ENCODE results near the gene S100A5. TPM values are rescaled to one million over a fixed set of nuclear protein-coding genes. Genes with fewer than 3 reads are reported as not detected.

Gene S100A5
- total RNA-seq, 1 donor from 2014 or later, result not detected

- no peaks in the 10 kb centered on the region for H3K36me3 Mint-ChIP-seq (ENCODE audit: unreplicated experiment)
- TF ChIP-seq CTCF (IDR thresholded peaks at IDR 0.05; ENCODE audit: partially characterized antibody, unreplicated experiment), result no peak
- H3K4me3 Mint-ChIP-seq (ENCODE audit: unreplicated experiment), result peak overlapping the region; percentile 47
- H3K27me3 Mint-ChIP-seq (ENCODE audit: unreplicated experiment), result no peaks in the 10 kb centered on the region
- no peaks in the 10 kb centered on the region for H3K9me3 Mint-ChIP-seq (ENCODE audit: unreplicated experiment)
- peaks cover 18% of the 10 kb centered on the region for H3K4me1 Mint-ChIP-seq (ENCODE audit: low read depth, unreplicated experiment)
- H3K27ac Mint-ChIP-seq (ENCODE audit: unreplicated experiment), result peak overlapping the region; percentile 44
- DNase-seq, result no peak
Observed at GRCh38 chr1:153532181-153532580, 8.6 kb downstream of the S100A5 start.

- H3K27ac Mint-ChIP-seq (ENCODE audit: unreplicated experiment), result no peak overlapping the region
- no peaks in the 10 kb centered on the region for H3K9me3 Mint-ChIP-seq (ENCODE audit: unreplicated experiment)
- H3K4me3 Mint-ChIP-seq (ENCODE audit: unreplicated experiment), result no peak overlapping the region
- H3K4me1 Mint-ChIP-seq (ENCODE audit: low read depth, unreplicated experiment), result peaks cover 20% of the 10 kb centered on the region
- H3K27me3 Mint-ChIP-seq (ENCODE audit: unreplicated experiment), result no peaks in the 10 kb centered on the region
- no peaks in the 10 kb centered on the region for H3K36me3 Mint-ChIP-seq (ENCODE audit: unreplicated experiment)
- DNase-seq, result no peak
- no peak for TF ChIP-seq CTCF (IDR thresholded peaks at IDR 0.05; ENCODE audit: partially characterized antibody, unreplicated experiment)
Observed at GRCh38 chr1:153531638-153532037, 9.1 kb downstream of the S100A5 start.

- no peak for TF ChIP-seq CTCF (IDR thresholded peaks at IDR 0.05; ENCODE audit: partially characterized antibody, unreplicated experiment)
- H3K36me3 Mint-ChIP-seq (ENCODE audit: unreplicated experiment), result no peaks in the 10 kb centered on the region
Observed at GRCh38 chr1:153527683-153528040, 13.1 kb downstream of the S100A5 start.

GRCh38 chr1:153527023-153527682 lies 13.6 kb downstream of the S100A5 start:
- TF ChIP-seq CTCF (IDR thresholded peaks at IDR 0.05; ENCODE audit: partially characterized antibody, unreplicated experiment), result no peak
- no peak overlapping the region for H3K27ac Mint-ChIP-seq (ENCODE audit: unreplicated experiment)
- DNase-seq, result no peak

More at GRCh38 chr1:153527683-153528040, 13.1 kb downstream of the S100A5 start:
- no peak for DNase-seq
- Mint-ChIP-seq H3K9me3 (ENCODE audit: unreplicated experiment) (no peaks in the 10 kb centered on the region), H3K4me3 (ENCODE audit: unreplicated experiment) (no peak overlapping the region), H3K27ac (ENCODE audit: unreplicated experiment) (no peak overlapping the region), H3K4me1 (ENCODE audit: low read depth, unreplicated experiment) (peaks cover 20% of the 10 kb centered on the region), H3K27me3 (ENCODE audit: unreplicated experiment) (peaks cover 4% of the 10 kb centered on the region)

GRCh38 chr1:153526132-153526543 lies 14.6 kb downstream of the S100A5 start:
- Mint-ChIP-seq H3K27ac (ENCODE audit: unreplicated experiment) (peak overlapping the region; percentile 54), H3K36me3 (ENCODE audit: unreplicated experiment) (no peaks in the 10 kb centered on the region), H3K9me3 (ENCODE audit: unreplicated experiment) (no peaks in the 10 kb centered on the region)

More at GRCh38 chr1:153527023-153527682, 13.6 kb downstream of the S100A5 start:
- no peaks in the 10 kb centered on the region for H3K9me3 Mint-ChIP-seq (ENCODE audit: unreplicated experiment)
- H3K36me3 Mint-ChIP-seq (ENCODE audit: unreplicated experiment), result no peaks in the 10 kb centered on the region
- H3K4me1 Mint-ChIP-seq (ENCODE audit: low read depth, unreplicated experiment), result peaks cover 18% of the 10 kb centered on the region
- peaks cover 7% of the 10 kb centered on the region for H3K27me3 Mint-ChIP-seq (ENCODE audit: unreplicated experiment)
- H3K4me3 Mint-ChIP-seq (ENCODE audit: unreplicated experiment), result no peak overlapping the region

More at GRCh38 chr1:153526132-153526543, 14.6 kb downstream of the S100A5 start:
- DNase-seq, result no peak
- TF ChIP-seq CTCF (IDR thresholded peaks at IDR 0.05; ENCODE audit: partially characterized antibody, unreplicated experiment), result no peak
- Mint-ChIP-seq H3K4me3 (ENCODE audit: unreplicated experiment) (no peak overlapping the region), H3K4me1 (ENCODE audit: low read depth, unreplicated experiment) (peaks cover 18% of the 10 kb centered on the region), H3K27me3 (ENCODE audit: unreplicated experiment) (peaks cover 7% of the 10 kb centered on the region)

All from glutamatergic neuron (in vitro differentiated cells).